Activated CD4-positive, alpha-beta T cell treated with anti-CD3 and anti-CD28 coated beads, Interleukin-2, amount 10 ng/mL, durations not matched to agents 7 days and 5 days (primary cell): Measurements from ENCODE around the gene CWC27. TPM values are rescaled to one million over a fixed set of nuclear protein-coding genes. Genes with fewer than 3 reads are reported as not detected.

Experiments used
- CTCF ChIA-PET: fragments of 350-600 bp; sonication (Branson Sonifier 250); formaldehyde crosslinking; loops from one replicate; lab custom pipeline; 2021; ENCODE audit warnings: antibody characterized with exemption; lab: Charles Lee
- POLR2A ChIA-PET: fragments of 350-600 bp; sonication (Branson Sonifier 250); formaldehyde crosslinking; loops from one replicate; lab custom pipeline; 2021; ENCODE audit warnings: antibody characterized with exemption; lab: Charles Lee
- DNase-seq: peaks from one replicate; pipeline ENCODE4 v3.0.0-alpha.2; 2020
- H3K27ac Mint-ChIP-seq: one replicate; pipeline ENCODE4 v1.8.0; 2021; ENCODE audit warnings: mild to moderate bottlenecking, moderate library complexity, mixed read lengths
- H3K27me3 Mint-ChIP-seq: one replicate; pipeline ENCODE4 v1.8.0; 2021; ENCODE audit warnings: mixed read lengths
- H3K36me3 Mint-ChIP-seq: one replicate; pipeline ENCODE4 v1.8.0; 2021; ENCODE audit warnings: low read depth, mixed read lengths
- H3K4me1 Mint-ChIP-seq: one replicate; pipeline ENCODE4 v1.8.0; 2021; ENCODE audit warnings: mixed read lengths
- H3K4me3 Mint-ChIP-seq: one replicate; pipeline ENCODE4 v1.8.0; 2021; ENCODE audit warnings: mild to moderate bottlenecking, moderate library complexity, mixed read lengths
- H3K9me3 Mint-ChIP-seq: one replicate; pipeline ENCODE4 v1.8.0; 2021; ENCODE audit warnings: mixed read lengths
- total RNA-seq, 2 experiments: library from RNA; stranded (reverse); gene quantifications; one replicate each; pipeline ENCODE4 v1.2.3, GENCODE V29; 2021

CWC27 gene
- total RNA-seq, 2 experiments from 2014 or later = 21.3 to 22.8 TPM

GRCh38 chr5:65021527-65022226, 252.9 kb downstream of the CWC27 start:
- no peak overlapping the region for H3K27ac Mint-ChIP-seq
- H3K9me3 Mint-ChIP-seq = no peaks in the 10 kb centered on the region
- H3K36me3 Mint-ChIP-seq = no peaks in the 10 kb centered on the region
- no peak overlapping the region for H3K4me3 Mint-ChIP-seq
- no peaks in the 10 kb centered on the region for H3K27me3 Mint-ChIP-seq
- ChIA-PET CTCF (no interaction called here), POLR2A (no interaction called here)
- no peak for DNase-seq
- H3K4me1 Mint-ChIP-seq = peaks cover 31% of the 10 kb centered on the region

- no peak overlapping the region for H3K27ac Mint-ChIP-seq
- no peak for DNase-seq
- H3K27me3 Mint-ChIP-seq = no peaks in the 10 kb centered on the region
- no peaks in the 10 kb centered on the region for H3K36me3 Mint-ChIP-seq
- POLR2A ChIA-PET = no interaction called here
- H3K4me3 Mint-ChIP-seq = no peak overlapping the region
- no peaks in the 10 kb centered on the region for H3K9me3 Mint-ChIP-seq
- CTCF ChIA-PET = no interaction called here
- H3K4me1 Mint-ChIP-seq = peaks cover 32% of the 10 kb centered on the region
Observed at GRCh38 chr5:65022932-65023331, 254.2 kb downstream of the CWC27 start.

- no peak overlapping the region for H3K27ac Mint-ChIP-seq
- ChIA-PET POLR2A (no interaction called here), CTCF (interaction anchor here (1.8 kb wide), 1 partner anchor 9 kb away, joined by 6 read pairs; no protein-coding TSS in a partner anchor)
- no peaks in the 10 kb centered on the region for H3K9me3 Mint-ChIP-seq
- H3K27me3 Mint-ChIP-seq = no peaks in the 10 kb centered on the region
- peaks cover 31% of the 10 kb centered on the region for H3K4me1 Mint-ChIP-seq
- DNase-seq = no peak
- no peak overlapping the region for H3K4me3 Mint-ChIP-seq
- no peaks in the 10 kb centered on the region for H3K36me3 Mint-ChIP-seq
Observed at GRCh38 chr5:65024681-65025080, 256.0 kb downstream of the CWC27 start.

- DNase-seq = no peak
- ChIA-PET POLR2A (no interaction called here), CTCF (no interaction called here)
Observed at GRCh38 chr5:65026816-65027548, 258.3 kb downstream of the CWC27 start.

GRCh38 chr5:65029178-65029577, 260.4 kb downstream of the CWC27 start:
- no peaks in the 10 kb centered on the region for H3K27me3 Mint-ChIP-seq
- H3K4me3 Mint-ChIP-seq = no peak overlapping the region
- no peaks in the 10 kb centered on the region for H3K36me3 Mint-ChIP-seq
- DNase-seq = no peak
- H3K9me3 Mint-ChIP-seq = no peaks in the 10 kb centered on the region
- ChIA-PET CTCF (no interaction called here), POLR2A (no interaction called here)
- H3K27ac Mint-ChIP-seq = no peak overlapping the region
- peaks cover 12% of the 10 kb centered on the region for H3K4me1 Mint-ChIP-seq

More at GRCh38 chr5:65026816-65027548, 258.3 kb downstream of the CWC27 start:
- no peak overlapping the region for H3K4me3 Mint-ChIP-seq
- H3K36me3 Mint-ChIP-seq = no peaks in the 10 kb centered on the region
- H3K27ac Mint-ChIP-seq = no peak overlapping the region
- H3K9me3 Mint-ChIP-seq = no peaks in the 10 kb centered on the region
- peaks cover 13% of the 10 kb centered on the region for H3K4me1 Mint-ChIP-seq
- no peaks in the 10 kb centered on the region for H3K27me3 Mint-ChIP-seq

GRCh38 chr5:65030056-65030455, 261.3 kb downstream of the CWC27 start:
- H3K27me3 Mint-ChIP-seq = no peaks in the 10 kb centered on the region
- H3K36me3 Mint-ChIP-seq = no peaks in the 10 kb centered on the region
- no peak overlapping the region for H3K4me3 Mint-ChIP-seq
- peaks cover 12% of the 10 kb centered on the region for H3K4me1 Mint-ChIP-seq
- no peak for DNase-seq
- H3K27ac Mint-ChIP-seq = no peak overlapping the region
- CTCF ChIA-PET = no interaction called here
- no peaks in the 10 kb centered on the region for H3K9me3 Mint-ChIP-seq
- POLR2A ChIA-PET = no interaction called here

- H3K4me1 Mint-ChIP-seq = peaks cover 23% of the 10 kb centered on the region
- no peak overlapping the region for H3K27ac Mint-ChIP-seq
- CTCF ChIA-PET = no interaction called here
- no peaks in the 10 kb centered on the region for H3K9me3 Mint-ChIP-seq
- H3K27me3 Mint-ChIP-seq = no peaks in the 10 kb centered on the region
- no peak for DNase-seq
- peaks cover 2% of the 10 kb centered on the region for H3K36me3 Mint-ChIP-seq
- no peak overlapping the region for H3K4me3 Mint-ChIP-seq
- POLR2A ChIA-PET = no interaction called here
Observed at GRCh38 chr5:65032250-65032649, 263.5 kb downstream of the CWC27 start.

GRCh38 chr5:65034029-65034812, 265.5 kb downstream of the CWC27 start:
- CTCF ChIA-PET = interaction anchor here (0.9 to 1.5 kb wide), 3 partner anchors 10 to 23 kb away, joined by 3 to 6 read pairs (median 3); no protein-coding TSS in a partner anchor
- no peak overlapping the region for H3K27ac Mint-ChIP-seq
- DNase-seq = no peak
- peak overlapping the region; percentile 53 for H3K4me3 Mint-ChIP-seq
- H3K9me3 Mint-ChIP-seq = no peaks in the 10 kb centered on the region
- H3K27me3 Mint-ChIP-seq = no peaks in the 10 kb centered on the region
- POLR2A ChIA-PET = no interaction called here
- peaks cover 30% of the 10 kb centered on the region for H3K4me1 Mint-ChIP-seq
- peaks cover 2% of the 10 kb centered on the region for H3K36me3 Mint-ChIP-seq

- peak overlapping the region; percentile 90 for H3K27ac Mint-ChIP-seq
- no peak for DNase-seq
- no peaks in the 10 kb centered on the region for H3K27me3 Mint-ChIP-seq
- ChIA-PET CTCF (interaction anchor here (0.6 to 1.1 kb wide), 2 partner anchors 16 to 64 kb away, joined by 3 to 4 read pairs; no protein-coding TSS in a partner anchor), POLR2A (no interaction called here)
- H3K36me3 Mint-ChIP-seq = peaks cover 2% of the 10 kb centered on the region
- H3K4me3 Mint-ChIP-seq = peak overlapping the region; percentile 74
- H3K9me3 Mint-ChIP-seq = no peaks in the 10 kb centered on the region
- H3K4me1 Mint-ChIP-seq = peaks cover 30% of the 10 kb centered on the region
Observed at GRCh38 chr5:65034813-65035209, 266.1 kb downstream of the CWC27 start.

GRCh38 chr5:65035211-65036206, 266.8 kb downstream of the CWC27 start:
- H3K27ac Mint-ChIP-seq = peak overlapping the region; percentile 90
- CTCF ChIA-PET = interaction anchor here (0.6 to 1.2 kb wide), 3 partner anchors 15 to 64 kb away, joined by 3 to 4 read pairs (median 4); no protein-coding TSS in a partner anchor
- peak; percentile 71 for DNase-seq
- POLR2A ChIA-PET = no interaction called here
- H3K27me3 Mint-ChIP-seq = no peaks in the 10 kb centered on the region
- H3K4me1 Mint-ChIP-seq = peaks cover 30% of the 10 kb centered on the region
- peak overlapping the region; percentile 74 for H3K4me3 Mint-ChIP-seq
- H3K36me3 Mint-ChIP-seq = peaks cover 2% of the 10 kb centered on the region
- no peaks in the 10 kb centered on the region for H3K9me3 Mint-ChIP-seq

GRCh38 chr5:65037831-65038815, 269.4 kb downstream of the CWC27 start:
- DNase-seq = peak; percentile 9
- Mint-ChIP-seq H3K9me3 (no peaks in the 10 kb centered on the region), H3K4me3 (no peak overlapping the region), H3K27ac (no peak overlapping the region), H3K4me1 (peaks cover 30% of the 10 kb centered on the region), H3K36me3 (peaks cover 2% of the 10 kb centered on the region), H3K27me3 (no peaks in the 10 kb centered on the region)
- ChIA-PET POLR2A (no interaction called here), CTCF (no interaction called here)
